GM12891 (cell line): ENCODE measurements around the gene EDN1.

Experiments
- DNase-seq: peaks from one replicate; pipeline ENCODE4 v3.0.0; 2011; ENCODE audit warnings: low spot score; ENCODE audit not compliant: insufficient read length
- FAIRE-seq: peaks from 2 replicates; lab custom pipeline; 2011; peaks lifted over from hg19 to GRCh38; lab: Jason Lieb, UNC
- PAX5 ChIP-seq: IDR thresholded peaks from 2 replicates; pipeline ENCODE4 v1.6.1; 2011; ENCODE audit warnings: low read length, moderate library complexity, mild to moderate bottlenecking; ENCODE audit not compliant: insufficient read depth, severe bottlenecking
- POLR2A ChIP-seq: IDR thresholded peaks from 2 replicates; pipeline ENCODE4 v1.6.1; 2011; ENCODE audit warnings: low read depth, low read length, control low read depth
- POLR2AphosphoS5 ChIP-seq: IDR thresholded peaks from 2 replicates; pipeline ENCODE4 v1.6.1; 2011; ENCODE audit warnings: low read depth, low read length, control low read depth
- POU2F2 ChIP-seq: IDR thresholded peaks from 2 replicates; pipeline ENCODE4 v1.6.1; 2011; ENCODE audit warnings: low read depth, mild to moderate bottlenecking, control low read depth, low read length, moderate library complexity
- SPI1 ChIP-seq: IDR thresholded peaks from 2 replicates; pipeline ENCODE4 v1.6.1; 2011; ENCODE audit warnings: low read depth, low read length, control low read depth
- TAF1 ChIP-seq: IDR thresholded peaks from 2 replicates; pipeline ENCODE4 v1.6.1; 2011; ENCODE audit warnings: low read depth, low read length, control low read depth

EDN1 gene

GRCh38 chr6:12298995-12299394 is 8.8 kb downstream of the EDN1 start:
- no peak for TF ChIP-seq POLR2A
- TF ChIP-seq POLR2AphosphoS5, result no peak
- no peak for TF ChIP-seq SPI1
- no peak for TF ChIP-seq TAF1
- TF ChIP-seq POU2F2, result no peak
- DNase-seq (no peak), FAIRE-seq (no peak)

GRCh38 chr6:12301018-12301417 is 10.9 kb downstream of the EDN1 start:
- TF ChIP-seq SPI1 (no peak), TAF1 (no peak), PAX5 (no peak), POLR2AphosphoS5 (no peak), POLR2A (no peak)
- DNase-seq (no peak), FAIRE-seq (no peak)

- TF ChIP-seq SPI1 (no peak), PAX5 (no peak), POU2F2 (no peak), POLR2A (no peak), TAF1 (no peak), POLR2AphosphoS5 (no peak)
- DNase-seq (no peak), FAIRE-seq (no peak)
Observed at GRCh38 chr6:12304487-12304886, 14.3 kb downstream of the EDN1 start.

DNA sequence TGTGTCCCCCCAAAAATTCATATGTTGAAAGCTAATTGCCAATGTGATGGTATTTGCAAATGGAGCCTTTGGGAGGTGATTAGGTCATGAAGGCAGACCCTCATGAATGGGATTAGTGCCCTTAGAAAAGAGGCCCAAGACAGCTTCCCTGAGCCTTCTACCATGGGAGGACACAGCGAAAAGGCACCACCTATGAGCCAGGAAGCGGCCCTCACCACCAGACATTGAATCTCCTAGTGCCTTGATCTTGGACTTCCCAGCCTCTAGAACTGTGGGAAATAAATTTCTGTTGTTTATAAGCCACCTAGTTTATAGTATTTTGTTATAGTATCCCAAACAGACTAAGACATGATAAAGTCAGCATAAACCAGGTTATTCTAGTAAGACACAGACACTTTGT is 18.9 kb downstream of the EDN1 start:
- TF ChIP-seq TAF1 (no peak), POU2F2 (no peak), SPI1 (no peak), POLR2AphosphoS5 (no peak), PAX5 (no peak), POLR2A (no peak)
- FAIRE-seq, result no peak
- no peak for DNase-seq

DNA sequence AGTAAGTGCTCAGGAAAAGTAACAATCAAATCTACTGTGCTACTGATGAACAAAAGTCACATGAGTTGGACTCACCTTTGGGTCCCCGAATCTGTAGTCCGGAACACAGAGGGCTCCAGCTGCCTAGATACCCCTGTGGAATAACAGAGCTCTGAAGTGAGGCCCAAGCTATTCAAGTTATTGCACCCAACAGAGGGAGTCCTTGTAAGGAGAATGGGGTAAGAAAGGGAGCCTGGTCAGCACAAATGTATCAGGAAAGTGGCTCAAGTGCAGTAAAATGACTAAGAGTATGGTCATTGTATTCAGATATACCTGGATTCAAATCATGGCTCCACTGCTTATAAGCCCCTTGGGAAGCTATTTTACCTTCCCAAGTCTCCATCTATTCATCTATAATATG is 20.9 kb downstream of the EDN1 start:
- FAIRE-seq (no peak), DNase-seq (no peak)

GRCh38 chr6:12312736-12313135 is 22.6 kb downstream of the EDN1 start:
- no peak for FAIRE-seq
- TF ChIP-seq POLR2A (no peak), POLR2AphosphoS5 (no peak), PAX5 (no peak), POU2F2 (no peak), TAF1 (no peak), SPI1 (no peak)
- DNase-seq, result no peak

More for the DNA sequence above, 20.9 kb downstream of the EDN1 start:
- TF ChIP-seq TAF1, result no peak
- TF ChIP-seq PAX5, result no peak
- no peak for TF ChIP-seq POLR2AphosphoS5
- no peak for TF ChIP-seq POLR2A
- no peak for TF ChIP-seq POU2F2
- TF ChIP-seq SPI1, result no peak

DNA sequence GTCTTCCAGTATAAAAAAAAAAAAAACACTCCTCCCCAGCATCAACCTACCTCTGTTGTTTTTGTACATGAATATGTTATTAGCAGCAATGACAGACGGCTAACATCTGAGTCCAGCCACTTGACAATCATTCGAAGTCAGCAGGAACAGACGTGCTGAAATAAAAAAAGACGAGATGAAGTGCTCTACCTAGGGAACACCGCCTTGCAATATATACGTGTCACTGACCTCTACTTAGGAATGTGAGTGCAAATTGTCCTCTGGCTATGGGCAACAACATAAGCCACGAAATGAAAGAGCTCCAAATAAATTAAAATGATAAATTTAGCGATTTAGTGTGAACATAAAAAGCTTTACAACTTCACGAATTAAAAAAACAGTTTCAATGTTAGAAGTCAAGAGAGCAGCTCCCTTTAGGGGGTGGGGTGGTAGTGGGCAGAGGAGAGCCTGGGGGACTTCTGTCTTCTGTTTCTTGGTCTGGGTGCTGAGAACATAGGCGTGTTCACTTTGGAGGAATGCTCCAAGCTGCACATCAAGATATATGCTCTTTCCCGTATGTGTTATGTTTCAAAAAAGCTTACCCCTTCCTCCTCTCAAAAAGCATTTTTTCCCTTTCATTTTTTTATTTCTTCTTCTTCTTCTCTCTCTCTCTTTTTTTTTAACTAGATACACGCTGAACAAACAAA is 23.3 kb downstream of the EDN1 start:
- no peak for DNase-seq
- TF ChIP-seq TAF1, result no peak
- TF ChIP-seq SPI1, result no peak
- no peak for TF ChIP-seq PAX5
- TF ChIP-seq POLR2A, result no peak
- no peak for TF ChIP-seq POU2F2
- TF ChIP-seq POLR2AphosphoS5, result no peak
- FAIRE-seq, result no peak

DNA sequence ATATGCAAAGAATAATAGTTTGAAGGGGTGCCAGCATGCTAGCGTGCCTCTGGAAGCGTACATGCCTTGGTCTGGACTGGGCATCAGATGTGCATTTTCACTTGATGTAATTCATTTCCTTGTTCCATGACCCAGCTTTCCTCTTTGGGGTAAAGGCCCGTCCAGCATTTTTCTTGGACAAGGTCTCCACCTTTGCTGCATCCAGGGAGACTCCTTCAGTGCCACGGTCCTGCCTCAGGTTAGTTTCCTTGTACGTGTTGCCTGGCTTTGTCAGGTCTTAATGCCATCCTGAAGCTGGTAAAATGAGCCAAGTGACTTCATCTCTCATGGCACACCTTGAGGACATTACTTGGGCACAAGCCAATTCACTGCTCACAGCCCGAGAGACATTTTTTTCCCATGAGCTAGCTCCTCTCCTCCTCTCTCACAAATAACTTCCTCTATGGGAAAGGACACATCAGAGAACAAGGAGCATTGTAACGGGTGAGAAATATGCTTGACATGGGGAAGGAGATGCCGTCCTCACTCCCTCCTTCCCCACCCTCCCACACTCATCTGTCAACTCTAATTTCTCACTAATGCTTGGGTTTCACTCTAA is 23.9 kb downstream of the EDN1 start:
- TF ChIP-seq POLR2AphosphoS5 (no peak), SPI1 (no peak), POLR2A (no peak), POU2F2 (no peak), PAX5 (no peak), TAF1 (no peak)
- no peak for FAIRE-seq

GRCh38 chr6:12314751-12315150 is 24.6 kb downstream of the EDN1 start:
- DNase-seq (no peak), FAIRE-seq (no peak)
- TF ChIP-seq PAX5, result no peak
- TF ChIP-seq POU2F2, result no peak
- no peak for TF ChIP-seq TAF1
- no peak for TF ChIP-seq SPI1
- TF ChIP-seq POLR2AphosphoS5, result no peak
- no peak for TF ChIP-seq POLR2A

More for the DNA sequence above, 23.9 kb downstream of the EDN1 start:
- no peak for DNase-seq

- no peak for FAIRE-seq
- DNase-seq, result no peak
- TF ChIP-seq PAX5 (no peak), POLR2A (no peak), POLR2AphosphoS5 (no peak), POU2F2 (no peak), SPI1 (no peak), TAF1 (no peak)
Observed at GRCh38 chr6:12315292-12316081, 25.3 kb downstream of the EDN1 start.
